Ovary (tissue), 9 donors: ENCODE results near the gene GLT1D1. TPM values are rescaled to one million over a fixed set of nuclear protein-coding genes. Genes with fewer than 3 reads are reported as not detected.
"Not testable (repeated sequence)": the region's sequence is repeated elsewhere in the genome, so short reads cannot be mapped to it uniquely, and the experiment has no call there.

ENCODE experiments used
- DNase-seq, 5 donors: peaks; one replicate each; pipeline ENCODE4 v3.0.0-alpha.2; 2019 to 2020
- H3K27ac ChIP-seq, 2 donors: fragments of 200-600 bp; one replicate each; pipeline versions ENCODE4 v1.5.1 to v1.8.0; 2019 to 2022
- H3K27me3 ChIP-seq: fragments of 200-600 bp; one replicate; pipeline ENCODE4 v1.8.0; 2022
- H3K36me3 ChIP-seq: fragments of 200-600 bp; sonication (generic); one replicate; pipeline ENCODE4 v1.5.1; 2019
- H3K4me1 ChIP-seq: one replicate; pipeline ENCODE4 v1.8.1; 2013; ENCODE audit warnings: mild to moderate bottlenecking, moderate library complexity; ENCODE audit not compliant: insufficient read depth
- H3K4me3 ChIP-seq: fragments of 200-600 bp; sonication (generic); one replicate; pipeline ENCODE4 v1.5.1; 2017
- H3K9me3 ChIP-seq, 2 donors: fragments of 200-600 bp in 1 of 2; sonication (generic) in 1 of 2; one replicate each; pipeline versions ENCODE4 v1.5.1 to v1.8.1; 2013 to 2019; ENCODE audit warnings: mild to moderate bottlenecking in 1 of 2, moderate library complexity in 1 of 2
- EP300 ChIP-seq: sonication (generic); formaldehyde crosslinking; IDR thresholded peaks from one replicate; pipeline ENCODE4 v1.6.1; 2017; ENCODE audit warnings: antibody characterized with exemption
- POLR2A ChIP-seq: fragments of 450-650 bp; IDR thresholded peaks from one replicate; pipeline ENCODE4 v1.6.1; 2017; ENCODE audit warnings: antibody characterized with exemption, mild to moderate bottlenecking, moderate library complexity
- WGBS, 3 donors: extraction: QIAGEN DNeasy Blood & Tissue Kit in 1 of 3; methylation state at CpG; one replicate each; pipeline versions ENCODE4 v1.1.5 to v1.1.7; 2013 to 2017; 5-methylcytosine and 5-hydroxymethylcytosine counted together
- intact Hi-C, 4 donors: fragments of 100-400 bp; cut with DNase I; formaldehyde crosslinking; loops; one replicate each; pipeline versions ENCODE4 v1.11.0 to v1.15.1; 2022 to 2023
- polyA plus RNA-seq, 2 donors: library from polyadenylated mRNA; stranded (reverse); fragments of 200-250 nt in 1 of 2; fragments of 350-450 nt in 1 of 2; fragmentation: Illumina TruSeq in 1 of 2; extraction: RNeasy Lipid Tissue Mini Kit (QIAGEN cat#74804) in 1 of 2; gene quantifications; one replicate each; pipeline ENCODE4 v1.2.3, GENCODE V29; 2013 to 2014
- total RNA-seq, 7 donors: library from RNA; depleted of rRNA in 2 of 7; stranded (reverse); fragments of >200 nt in 2 of 7; fragmentation: NEBNext Ultra II Directional in 3 of 7; extraction: Animal tissue kit (Norgen Biotek cat#: 25700) in 3 of 7; gene quantifications; one replicate each; pipeline versions ENCODE4 v1.1.0 to v1.2.4, GENCODE V29; 2016 to 2023
- TF ChIP-seq, protein P1 (sequence below), 3 donors: fragments of 450-650 bp in 2 of 3; fragments of 200-600 bp in 1 of 3; IDR thresholded peaks; one replicate each; pipeline versions ENCODE4 v1.5.1 to v1.8.0; 2016 to 2022; ENCODE audit warnings: antibody characterized with exemption in 3 of 3, mild to moderate bottlenecking in 1 of 3
- donor health status: DM: no; HTN: no; CAD: no; lungs with moderate emphysema.
- donor health status: DM: no; HTN: no; CAD: no.
- donor health status: Bipolar disorder and iron deficiency.
- donor health status: DM: yes; HTN: yes; CAD: no.
- donor health status: DM: no; HTN: no; CAD: no.
- donor health status: DM: yes; HTN: yes; CAD: no.

GLT1D1 gene
- total and polyA plus RNA-seq, 9 donors, result 0.12 to 0.61 (median 0.24) TPM; not detected in 1

DNA sequence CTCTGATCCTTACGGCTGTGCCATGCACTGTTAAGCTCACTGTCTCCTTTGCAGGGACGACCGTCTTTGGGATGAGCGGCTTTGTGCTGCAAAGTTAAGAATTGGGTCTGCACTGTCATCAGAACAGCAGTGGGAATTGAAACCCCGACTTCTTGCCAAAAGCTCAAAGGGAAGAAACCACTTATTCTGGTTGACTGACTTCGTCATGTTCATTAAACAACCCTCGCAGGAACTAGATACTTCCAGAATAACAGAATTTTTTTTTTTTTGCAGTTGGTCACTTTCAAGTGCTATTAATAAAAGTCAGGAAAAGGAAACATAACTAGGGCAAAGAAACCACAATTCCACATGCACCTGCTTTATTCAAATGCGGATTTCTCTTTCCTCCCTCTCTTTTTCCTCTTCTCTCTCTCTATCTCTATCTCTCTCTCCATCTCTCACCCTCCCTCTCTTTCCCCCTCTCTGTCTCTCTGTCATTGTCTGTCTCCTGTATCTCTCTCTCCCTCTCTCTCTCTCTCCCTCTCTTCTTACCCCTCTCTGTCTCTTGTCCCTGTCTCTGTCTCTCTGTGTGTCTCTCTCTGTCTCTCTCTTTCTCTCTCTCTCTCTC lies 12.3 kb upstream of the GLT1D1 start:
- Histone ChIP-seq H3K9me3 (no peaks in the 10 kb centered on the region), H3K4me3 (no peak overlapping the region), H3K27me3 (no peaks in the 10 kb centered on the region), H3K4me1 (no peaks in the 10 kb centered on the region), H3K27ac (no peak overlapping the region), H3K36me3 (no peaks in the 10 kb centered on the region)
- intact Hi-C loops, result no loop called here
- TF ChIP-seq, protein P1, sequence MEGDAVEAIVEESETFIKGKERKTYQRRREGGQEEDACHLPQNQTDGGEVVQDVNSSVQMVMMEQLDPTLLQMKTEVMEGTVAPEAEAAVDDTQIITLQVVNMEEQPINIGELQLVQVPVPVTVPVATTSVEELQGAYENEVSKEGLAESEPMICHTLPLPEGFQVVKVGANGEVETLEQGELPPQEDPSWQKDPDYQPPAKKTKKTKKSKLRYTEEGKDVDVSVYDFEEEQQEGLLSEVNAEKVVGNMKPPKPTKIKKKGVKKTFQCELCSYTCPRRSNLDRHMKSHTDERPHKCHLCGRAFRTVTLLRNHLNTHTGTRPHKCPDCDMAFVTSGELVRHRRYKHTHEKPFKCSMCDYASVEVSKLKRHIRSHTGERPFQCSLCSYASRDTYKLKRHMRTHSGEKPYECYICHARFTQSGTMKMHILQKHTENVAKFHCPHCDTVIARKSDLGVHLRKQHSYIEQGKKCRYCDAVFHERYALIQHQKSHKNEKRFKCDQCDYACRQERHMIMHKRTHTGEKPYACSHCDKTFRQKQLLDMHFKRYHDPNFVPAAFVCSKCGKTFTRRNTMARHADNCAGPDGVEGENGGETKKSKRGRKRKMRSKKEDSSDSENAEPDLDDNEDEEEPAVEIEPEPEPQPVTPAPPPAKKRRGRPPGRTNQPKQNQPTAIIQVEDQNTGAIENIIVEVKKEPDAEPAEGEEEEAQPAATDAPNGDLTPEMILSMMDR (IDR thresholded peaks at IDR 0.05), result no peak
- TF ChIP-seq POLR2A (no peak), EP300 (no peak)
- WGBS, 3 donors, result 62 to 68% (median 66%) methylated on average over 8 of the region's 8 CpGs
- DNase-seq, result no peak

DNA sequence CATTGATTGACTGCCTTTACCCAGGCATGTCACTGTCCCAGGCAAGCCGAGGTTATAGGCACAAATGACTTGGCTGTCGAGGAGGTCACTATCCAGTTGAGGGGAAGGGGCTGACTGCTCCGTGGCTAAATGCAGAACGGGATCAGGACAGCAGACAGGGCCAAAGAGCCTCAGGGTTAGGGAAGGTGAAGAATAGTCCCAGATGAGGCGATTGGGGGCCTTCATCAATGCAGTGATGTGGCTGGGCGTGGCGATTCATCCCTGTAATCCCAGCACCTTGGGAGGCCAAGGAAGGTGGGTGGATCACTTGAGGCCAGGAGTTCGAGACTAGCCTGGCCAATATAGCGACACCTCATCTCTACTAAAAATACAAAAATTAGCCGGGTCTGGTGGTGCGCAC lies 10.7 kb upstream of the GLT1D1 start:
- H3K4me3 ChIP-seq, result no peak overlapping the region
- H3K27me3 ChIP-seq, result no peaks in the 10 kb centered on the region
- H3K9me3 ChIP-seq, result no peaks in the 10 kb centered on the region
- WGBS, 3 donors, result 88 to 91% (median 90%) methylated on average over 11 of the region's 11 CpGs
- no peaks in the 10 kb centered on the region for H3K36me3 ChIP-seq
- no peak overlapping the region for H3K27ac ChIP-seq
- TF ChIP-seq, protein P1 (IDR thresholded peaks at IDR 0.05), result no peak
- TF ChIP-seq EP300, result no peak
- no peak for TF ChIP-seq POLR2A
- intact Hi-C loops, result no loop called here
- no peak for DNase-seq
- H3K4me1 ChIP-seq, result no peaks in the 10 kb centered on the region

DNA sequence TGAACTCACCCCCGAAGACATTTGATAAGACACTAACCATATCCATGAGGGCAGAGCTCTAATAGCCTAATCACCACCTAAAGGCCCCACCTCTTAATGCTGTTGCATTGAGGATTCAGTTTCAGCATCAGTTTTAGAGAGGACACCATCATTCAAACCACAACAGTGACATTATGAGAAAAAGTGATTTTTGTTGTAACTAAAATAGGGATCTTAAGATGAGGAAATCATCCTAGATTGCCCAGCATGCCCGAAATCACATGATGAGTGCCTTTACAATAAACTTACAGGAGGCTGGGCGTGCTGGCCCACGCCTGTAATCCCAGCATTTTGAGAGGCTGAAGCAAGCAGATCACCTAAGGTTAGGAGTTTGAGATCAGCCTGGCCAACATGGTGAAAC lies 9.7 kb upstream of the GLT1D1 start:
- no peak for DNase-seq
- H3K27ac ChIP-seq, result no peak overlapping the region

DNA sequence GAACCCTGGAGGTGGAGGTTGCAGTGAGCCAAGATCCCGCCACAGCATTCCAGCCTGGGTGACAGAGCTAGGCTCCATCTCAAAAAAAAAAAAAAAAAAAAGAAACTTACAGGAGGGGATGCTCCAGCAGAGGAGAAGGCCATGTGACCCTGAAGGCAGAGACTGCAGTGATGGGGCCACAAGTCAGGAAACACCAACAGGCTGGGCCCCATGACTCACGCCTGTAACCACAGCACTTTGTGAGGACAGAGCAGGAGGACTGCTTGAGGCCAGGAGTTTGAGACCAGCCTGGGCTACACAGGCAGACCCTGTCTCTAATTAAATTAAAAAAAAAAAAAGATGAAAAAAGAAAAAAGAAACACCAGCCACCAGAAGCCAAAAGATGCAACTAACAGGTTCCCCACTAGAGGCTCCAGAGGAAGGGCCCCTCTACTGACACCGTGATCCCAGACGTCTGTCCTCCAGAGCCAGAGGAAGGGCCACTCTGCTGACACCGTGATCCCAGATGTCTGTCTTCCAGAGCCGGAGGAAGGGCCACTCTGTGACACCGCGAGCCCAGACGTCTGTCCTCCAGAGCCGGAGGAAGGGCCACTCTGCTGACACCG lies 9.1 kb upstream of the GLT1D1 start:
- H3K36me3 ChIP-seq, result no peaks in the 10 kb centered on the region
- 66 to 70% (median 67%) methylated on average over 11 of the region's 11 CpGs for WGBS, 3 donors
- H3K4me3 ChIP-seq, result no peak overlapping the region
- no peaks in the 10 kb centered on the region for H3K27me3 ChIP-seq
- TF ChIP-seq, protein P1 (IDR thresholded peaks at IDR 0.05), result no peak
- no peak for TF ChIP-seq POLR2A
- no peaks in the 10 kb centered on the region for H3K9me3 ChIP-seq
- intact Hi-C loops, result no loop called here
- DNase-seq, result no peak
- no peak overlapping the region for H3K27ac ChIP-seq
- no peaks in the 10 kb centered on the region for H3K4me1 ChIP-seq

More for the DNA sequence above, 9.7 kb upstream of the GLT1D1 start:
- Histone ChIP-seq H3K9me3 (no peaks in the 10 kb centered on the region), H3K4me3 (no peak overlapping the region), H3K36me3 (no peaks in the 10 kb centered on the region), H3K27me3 (no peaks in the 10 kb centered on the region), H3K4me1 (no peaks in the 10 kb centered on the region)
- WGBS, 3 donors, result 81 to 87% (median 82%) methylated on average over 4 of the region's 4 CpGs
- TF ChIP-seq, protein P1 (IDR thresholded peaks at IDR 0.05), result no peak
- TF ChIP-seq POLR2A, result no peak
- no peak for TF ChIP-seq EP300
- intact Hi-C loops, result no loop called here

DNA sequence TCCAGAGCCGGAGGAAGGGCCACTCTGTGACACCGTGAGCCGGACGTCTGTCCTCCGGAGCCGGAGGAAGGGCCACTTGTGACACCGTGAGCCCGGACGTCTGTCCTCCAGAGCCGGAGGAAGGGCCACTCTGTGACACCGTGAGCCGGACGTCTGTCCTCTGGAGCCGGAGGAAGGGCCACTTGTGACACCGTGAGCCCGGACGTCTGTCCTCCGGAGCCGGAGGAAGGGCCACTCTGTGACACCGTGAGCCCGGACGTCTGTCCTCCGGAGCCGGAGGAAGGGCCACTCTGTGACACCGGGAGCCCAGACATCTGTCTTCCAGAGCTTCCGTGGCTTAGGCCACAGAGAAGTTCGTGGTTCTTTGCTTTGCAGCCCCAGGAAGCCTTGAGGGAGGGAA lies 6.6 kb upstream of the GLT1D1 start:
- H3K4me1 ChIP-seq, H3K36me3 ChIP-seq, H3K4me3 ChIP-seq, H3K9me3 ChIP-seq, intact Hi-C loops, DNase-seq, H3K27ac ChIP-seq, H3K27me3 ChIP-seq: not testable (repeated sequence)
- 93 to 95% (median 94%) methylated on average over 27 of the region's 27 CpGs for WGBS, 3 donors
